Measurements from ENCODE around the gene ABHD17A. TPM values are rescaled to one million over a fixed set of nuclear protein-coding genes. Genes with fewer than 3 reads are reported as not detected.
A peak's percentile ranks its signal among the peaks of the same experiment; 100 is the strongest.
"Not testable (repeated sequence)": the region's sequence is repeated elsewhere in the genome, so short reads cannot be mapped to it uniquely, and the experiment has no call there.

ABHD17A gene
- total RNA-seq (2021; fragmentation: NEBNext Ultra II Directional; extraction: Animal tissue kit (Norgen Biotek cat#: 25700)), result 10 to 100 TPM; 61.0 to 80.0 (median 67.9) TPM
- long read RNA-seq, partial matches to known transcripts, result 9 of 10 reads
- long read RNA-seq, other reads (novel, unspliced or antisense), result 0 of 10 reads

- DNase-seq, result peak; percentile 86
- H3K9me3 Mint-ChIP-seq; H3K27me3 Mint-ChIP-seq (ENCODE audit: insufficient read depth); H3K36me3 Mint-ChIP-seq (ENCODE audit: low read depth): not testable (repeated sequence)
- Mint-ChIP-seq H3K4me3 (peak within 1 kb of the TSS; percentile 95), H3K27ac (peak within 1 kb of the TSS; percentile 82), H3K4me1 (ENCODE audit: low read depth) (peaks cover 21% of the 10 kb centered on the region)
Measured at GRCh38 chr19:1885398-1886119, at the start of gene ABHD17A. Gene ABHD17A (minus strand): TSS chr19:1885496. CDS start chr19:1881566, 3,930 bp downstream.

GRCh38 chr19:1933942-1934341 lies 48.6 kb upstream of the ABHD17A start:
- no peak overlapping the region for H3K4me3 Mint-ChIP-seq
- no peak for TF ChIP-seq CTCF (IDR thresholded peaks at IDR 0.05)
- no peak overlapping the region for H3K27ac Mint-ChIP-seq
- peaks cover 9% of the 10 kb centered on the region for H3K36me3 Mint-ChIP-seq (ENCODE audit: low read depth)
- H3K4me1 Mint-ChIP-seq (ENCODE audit: low read depth), result peaks cover 12% of the 10 kb centered on the region
- DNase-seq, result no peak
- peaks cover 4% of the 10 kb centered on the region; the same call in 1 of the 2 replicates for H3K27me3 Mint-ChIP-seq (ENCODE audit: insufficient read depth)
- H3K9me3 Mint-ChIP-seq, result peaks cover 22% of the 10 kb centered on the region

GRCh38 chr19:1933244-1933643 lies 47.9 kb upstream of the ABHD17A start:
- peaks cover 22% of the 10 kb centered on the region for H3K9me3 Mint-ChIP-seq
- H3K27me3 Mint-ChIP-seq (ENCODE audit: insufficient read depth), result peaks cover 4% of the 10 kb centered on the region; the same call in 1 of the 2 replicates
- TF ChIP-seq CTCF (IDR thresholded peaks at IDR 0.05), result no peak
- no peak overlapping the region for H3K27ac Mint-ChIP-seq
- no peak for DNase-seq
- H3K4me1 Mint-ChIP-seq (ENCODE audit: low read depth), result peaks cover 12% of the 10 kb centered on the region
- H3K4me3 Mint-ChIP-seq, result no peak overlapping the region
- peaks cover 9% of the 10 kb centered on the region for H3K36me3 Mint-ChIP-seq (ENCODE audit: low read depth)

GRCh38 chr19:1932395-1932794 lies 47.1 kb upstream of the ABHD17A start:
- Mint-ChIP-seq H3K4me1 (ENCODE audit: low read depth) (peaks cover 12% of the 10 kb centered on the region), H3K27ac (no peak overlapping the region), H3K9me3 (peaks cover 22% of the 10 kb centered on the region), H3K36me3 (ENCODE audit: low read depth) (peaks cover 9% of the 10 kb centered on the region), H3K4me3 (no peak overlapping the region), H3K27me3 (ENCODE audit: insufficient read depth) (peaks cover 2% of the 10 kb centered on the region; the same call in 1 of the 2 replicates)
- no peak for TF ChIP-seq CTCF (IDR thresholded peaks at IDR 0.05)
- no peak for DNase-seq

GRCh38 chr19:1931445-1931844 lies 46.1 kb upstream of the ABHD17A start:
- TF ChIP-seq CTCF (IDR thresholded peaks at IDR 0.05), result no peak
- Mint-ChIP-seq H3K27ac (no peak overlapping the region), H3K4me3 (no peak overlapping the region)

More at GRCh38 chr19:1931445-1931844, 46.1 kb upstream of the ABHD17A start:
- no peak for DNase-seq
- H3K4me1 Mint-ChIP-seq (ENCODE audit: low read depth), result peaks cover 12% of the 10 kb centered on the region
- H3K36me3 Mint-ChIP-seq (ENCODE audit: low read depth), result peaks cover 9% of the 10 kb centered on the region
- H3K9me3 Mint-ChIP-seq, result peaks cover 22% of the 10 kb centered on the region
- H3K27me3 Mint-ChIP-seq (ENCODE audit: insufficient read depth), result peaks cover under 1% of the 10 kb centered on the region; the same call in 1 of the 2 replicates
